ENCODE data around the gene KRTAP6-3.

KRTAP6-3 gene

DNA sequence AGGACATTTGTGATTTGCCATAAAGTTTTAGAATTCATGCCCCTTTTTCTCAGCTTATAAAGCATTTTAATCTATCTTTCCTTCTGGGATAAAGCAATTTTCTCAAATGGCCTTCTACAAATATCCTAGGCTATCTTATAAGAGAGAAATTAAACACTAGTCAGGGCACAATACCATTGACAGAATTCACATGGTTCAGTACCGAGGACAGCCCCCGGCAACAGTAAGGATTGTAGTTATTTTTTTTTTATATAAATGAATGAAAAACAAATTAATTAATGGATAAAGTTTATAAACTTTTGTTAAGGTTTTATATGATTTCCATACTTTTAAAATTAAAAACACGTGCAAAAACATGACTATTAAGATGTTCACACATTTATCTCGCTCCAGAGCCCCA lies 35.9 kb downstream of the KRTAP6-3 start:
- DNase-seq = no peak

DNA sequence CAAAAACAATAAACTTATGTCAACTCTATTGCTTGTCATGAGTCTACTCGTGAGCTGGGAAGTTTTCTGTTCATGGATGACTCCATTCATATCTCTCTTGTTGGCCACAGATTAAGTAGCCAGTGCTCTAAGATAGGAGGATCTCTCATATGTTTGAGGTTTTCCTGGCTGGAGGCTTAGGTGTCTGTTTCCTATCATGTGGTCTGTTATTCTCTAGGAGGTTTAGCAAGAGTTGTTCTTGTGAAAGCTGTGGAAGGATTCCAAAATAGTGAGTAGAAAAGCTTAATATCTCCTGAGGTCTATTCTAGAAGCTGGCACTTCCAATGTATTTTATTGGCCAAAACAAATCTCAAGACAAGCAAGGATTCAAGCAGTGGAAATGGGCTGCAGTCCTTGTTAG lies 37.0 kb downstream of the KRTAP6-3 start:
- DNase-seq = no peak

DNA sequence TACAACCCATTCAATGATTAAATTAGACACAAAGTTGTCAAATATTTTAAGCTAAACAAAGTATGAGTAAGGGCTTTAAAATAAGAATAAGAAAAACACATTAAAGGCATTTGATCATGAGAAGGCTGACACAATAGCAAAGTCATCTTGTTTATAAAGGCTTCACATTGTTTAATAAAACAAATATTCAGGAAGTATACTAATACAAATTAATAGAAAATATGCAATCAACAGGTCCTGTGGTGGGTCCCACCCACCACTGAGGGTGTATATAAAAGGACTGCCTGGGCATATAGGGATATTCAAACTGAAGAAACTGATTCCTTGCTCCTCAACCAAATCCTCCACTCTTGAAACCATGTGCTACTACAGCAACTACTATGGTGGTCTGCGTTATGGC lies 42.7 kb downstream of the KRTAP6-3 start, which contains the start of gene KRTAP20-2:
Gene KRTAP20-2 (plus strand): TSS at position 301 of the 400 bp plus-strand sequence. CDS start 58 bp downstream, at position 359.
- no peak for DNase-seq

DNA sequence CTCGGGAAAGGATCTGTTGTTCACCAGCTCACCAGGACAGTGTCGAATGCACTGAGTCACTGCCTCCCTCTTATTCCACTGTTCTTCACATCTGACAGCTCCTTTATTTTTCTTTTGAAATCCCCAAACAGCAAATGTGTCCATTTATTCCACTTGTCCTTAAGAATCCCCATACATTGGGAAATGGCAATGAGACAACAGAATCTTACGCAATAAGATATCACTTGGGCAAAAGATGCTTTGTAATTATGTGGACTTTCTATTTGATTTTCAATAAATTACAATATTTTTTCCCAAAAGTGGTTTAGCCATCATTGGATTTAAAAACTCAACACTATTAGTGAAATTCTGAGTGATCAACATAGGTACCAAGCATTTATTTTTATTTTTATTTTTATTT lies 46.4 kb downstream of the KRTAP6-3 start:
- no peak for DNase-seq

DNA sequence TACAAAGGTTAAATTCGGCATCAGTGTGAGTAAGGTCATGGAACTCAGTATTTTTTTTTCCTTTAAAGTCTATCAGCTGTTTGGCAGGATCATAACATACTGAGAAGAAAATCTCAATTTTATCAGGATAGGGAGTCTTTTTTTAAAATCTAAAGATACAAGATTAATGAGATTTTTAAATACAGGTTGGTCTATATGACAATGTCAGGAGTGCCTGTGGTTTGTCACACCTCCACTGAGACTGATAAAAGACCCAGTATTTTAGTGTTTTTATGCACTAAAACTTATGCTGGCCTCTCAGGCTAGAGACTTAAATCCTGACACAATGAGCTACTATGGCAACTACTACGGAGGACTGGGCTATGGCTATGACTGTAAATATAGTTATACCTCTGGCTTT lies 50.3 kb downstream of the KRTAP6-3 start, which contains the start of gene KRTAP20-3:
Gene KRTAP20-3 (plus strand): TSS at position 301 of the 400 bp plus-strand sequence.
- DNase-seq = no peak

Measured in NCI-H2171 treated with DMSO at 0.1 percent for 48 hours (cell line).